ENCODE results near the gene PAX2.

The PAX2 gene

DNA sequence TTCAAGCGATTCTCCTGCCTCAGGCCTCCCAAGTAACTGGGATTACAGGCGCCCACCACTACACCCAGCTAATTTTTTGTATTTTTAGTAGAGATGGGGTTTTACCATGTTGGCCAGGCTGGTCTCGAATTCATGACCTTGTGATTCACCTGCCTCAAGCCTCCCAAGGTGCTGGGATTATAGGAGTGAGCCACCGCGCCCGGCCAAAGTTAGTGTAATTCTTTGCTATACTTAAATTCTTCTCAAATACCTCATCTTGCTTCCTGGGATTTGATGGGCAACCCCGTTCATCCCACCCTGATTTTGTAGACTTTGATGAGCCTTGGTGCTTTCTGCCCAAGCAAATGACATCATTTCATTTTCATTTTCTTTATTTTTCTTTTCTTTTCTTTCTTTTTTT lies 54.5 kb downstream of the PAX2 start:
- no peak for DNase-seq

DNA sequence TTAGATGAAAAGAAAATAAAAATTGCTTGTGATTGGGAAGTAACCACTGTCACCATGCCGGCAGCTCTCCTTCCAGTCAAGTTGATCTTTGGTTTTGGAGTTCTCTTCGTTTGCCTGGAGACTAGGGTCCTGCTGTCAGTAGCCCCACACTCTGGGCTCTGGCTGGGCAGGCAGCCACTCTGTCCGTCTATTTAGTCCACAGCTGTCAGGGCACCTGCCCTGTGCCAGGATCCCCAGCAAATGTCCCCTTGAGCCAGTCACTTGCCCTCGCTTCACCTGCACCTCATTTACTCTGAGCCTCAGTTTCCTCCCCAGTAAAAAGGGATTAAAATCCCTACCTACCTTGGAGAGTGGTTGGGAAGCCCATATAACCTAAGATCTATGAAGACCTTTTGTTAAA lies 55.5 kb downstream of the PAX2 start:
- no peak for DNase-seq

DNA sequence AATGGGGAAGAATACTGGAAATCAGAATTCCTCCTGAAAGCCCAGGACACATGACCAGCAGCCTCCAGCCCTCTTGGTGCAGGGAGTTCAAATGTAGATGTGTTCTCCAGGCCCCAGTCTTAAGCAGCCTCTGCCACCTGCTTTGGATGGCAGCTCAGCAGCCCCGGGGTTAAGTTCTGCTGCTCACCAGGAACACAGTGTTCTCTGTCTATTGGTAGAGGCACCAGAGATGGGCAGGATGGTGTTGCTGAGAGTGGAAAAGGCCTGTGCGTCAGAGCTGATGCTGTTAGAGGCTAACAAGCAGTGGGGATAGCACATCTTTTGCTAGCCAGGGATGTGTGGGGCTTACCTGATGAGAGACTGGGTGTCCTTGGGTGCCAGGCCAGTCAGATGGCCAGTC lies 56.8 kb downstream of the PAX2 start:
- no peak for DNase-seq

DNA sequence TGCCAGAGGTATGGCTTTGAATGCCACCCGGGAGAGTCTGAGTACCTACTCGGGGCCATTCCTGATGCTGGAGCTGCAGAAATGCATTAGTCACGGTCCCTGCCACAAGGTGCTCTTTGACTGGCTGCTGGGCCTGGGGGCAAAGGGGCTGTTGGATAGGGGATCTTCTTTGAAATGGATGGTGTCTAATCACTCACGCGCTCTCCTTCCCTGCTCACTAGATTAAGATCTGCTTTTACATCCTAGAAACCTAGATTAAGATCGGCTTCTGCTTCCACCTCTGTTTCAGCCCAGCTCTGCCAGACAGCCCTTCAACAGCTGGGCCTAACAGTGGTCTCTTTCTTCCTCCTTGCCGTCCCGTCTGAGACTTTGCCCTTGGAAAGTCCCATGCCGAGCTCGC lies 57.2 kb downstream of the PAX2 start:
- no peak for DNase-seq

- no peak for DNase-seq
Measured at GRCh38 chr10:100803492-100803891, 58.1 kb downstream of the PAX2 start.

GRCh38 chr10:100803908-100804307 lies 58.5 kb downstream of the PAX2 start:
- no peak for DNase-seq

DNA sequence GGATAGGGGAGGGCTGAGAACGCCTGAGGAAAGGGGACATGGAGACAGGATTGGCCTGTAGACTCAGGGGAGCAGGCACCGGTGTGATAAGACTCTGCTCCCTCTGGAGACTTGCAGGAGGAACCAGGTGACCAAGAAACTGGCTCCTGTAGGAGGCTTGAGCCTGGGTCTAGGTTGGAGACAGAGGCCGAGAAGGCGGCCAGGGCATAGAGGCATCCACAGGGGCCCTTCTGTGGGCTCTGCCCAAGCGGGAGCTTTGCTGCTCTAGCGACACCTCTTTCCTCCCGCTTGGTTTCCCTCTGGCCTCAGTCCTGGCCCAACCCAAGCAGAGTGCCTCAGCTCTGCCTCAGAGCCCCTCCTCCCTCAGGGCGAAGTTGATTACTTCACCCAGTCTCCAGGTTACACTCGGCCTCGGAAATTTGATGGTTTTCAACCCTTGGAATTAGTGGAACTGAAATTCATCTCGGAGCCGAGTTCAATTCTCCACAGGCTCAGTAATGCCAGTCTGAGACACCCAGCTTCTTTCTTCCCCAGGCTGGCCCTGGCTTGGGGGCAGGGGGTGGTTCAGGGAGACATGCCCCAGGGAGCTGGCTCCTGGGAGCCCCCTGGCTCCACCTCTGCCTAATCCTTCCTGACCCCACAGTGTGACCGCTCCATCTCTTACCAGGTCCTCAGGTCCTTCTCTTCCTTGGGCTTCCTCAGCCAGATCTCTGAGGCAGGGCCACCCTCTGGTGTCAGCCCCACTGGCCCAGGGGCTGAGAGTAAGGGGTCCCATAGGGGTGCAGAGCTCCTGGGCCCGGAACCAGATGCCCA lies 60.4 kb downstream of the PAX2 start:
- no peak for DNase-seq

GRCh38 chr10:100806356-100806645 lies 60.9 kb downstream of the PAX2 start:
- no peak for DNase-seq

DNA sequence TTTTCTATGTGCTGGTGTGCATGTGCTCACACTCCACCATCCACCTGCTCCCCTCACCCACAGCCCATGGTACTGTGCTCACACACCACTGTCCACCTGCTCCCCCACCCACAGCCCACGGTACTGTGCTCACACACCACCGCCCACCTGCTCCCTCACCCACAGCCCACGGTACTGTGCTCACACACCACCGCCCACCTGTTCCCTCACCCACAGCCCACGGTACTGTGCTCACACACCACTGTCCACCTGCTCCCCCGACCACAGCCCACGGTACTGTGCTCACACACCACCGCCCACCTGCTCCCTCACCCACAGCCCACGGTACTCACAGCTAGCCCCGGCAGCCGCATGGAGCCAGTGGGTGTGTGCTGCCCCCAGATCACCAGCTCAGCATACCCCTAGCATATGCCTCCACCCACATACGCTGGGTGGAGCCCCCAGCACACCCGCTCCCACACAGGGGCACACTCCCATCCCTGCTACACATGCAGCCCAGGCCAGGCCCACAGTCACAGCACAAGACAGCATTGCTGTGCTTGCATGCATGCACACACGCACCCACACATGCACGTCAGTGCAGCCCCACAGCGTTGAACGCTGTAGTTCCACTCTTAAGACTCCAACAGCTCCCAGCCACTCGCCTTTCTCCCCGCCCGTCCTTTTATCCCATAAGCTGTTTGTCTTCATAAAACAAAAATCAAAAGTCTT lies 62.0 kb downstream of the PAX2 start:
- no peak for DNase-seq

GRCh38 chr10:100808876-100809275 lies 63.5 kb downstream of the PAX2 start:
- no peak for DNase-seq

GRCh38 chr10:100810091-100810834 lies 64.9 kb downstream of the PAX2 start:
- DNase-seq = no peak

GRCh38 chr10:100810835-100811116 lies 65.4 kb downstream of the PAX2 start:
- no peak for DNase-seq

DNA sequence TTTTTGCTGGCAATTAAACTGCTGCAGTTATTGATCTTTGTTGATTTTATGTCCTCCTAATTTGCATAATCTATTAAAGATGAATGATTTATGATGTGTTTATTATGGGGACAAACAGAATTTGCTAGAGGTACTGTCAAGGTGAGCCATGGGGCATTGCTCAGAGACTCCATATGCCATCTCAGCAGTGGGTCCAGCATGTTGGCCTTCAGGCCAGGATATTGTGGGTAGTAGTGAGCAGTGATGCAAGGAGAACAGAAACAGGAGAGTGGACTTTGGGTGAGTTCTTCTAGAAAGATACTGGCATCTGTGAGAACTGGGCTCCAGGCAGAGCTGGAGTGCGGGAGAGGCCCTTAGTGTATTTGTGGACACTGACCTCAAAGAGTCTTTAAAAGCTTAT lies 65.9 kb downstream of the PAX2 start:
- no peak for DNase-seq

DNA sequence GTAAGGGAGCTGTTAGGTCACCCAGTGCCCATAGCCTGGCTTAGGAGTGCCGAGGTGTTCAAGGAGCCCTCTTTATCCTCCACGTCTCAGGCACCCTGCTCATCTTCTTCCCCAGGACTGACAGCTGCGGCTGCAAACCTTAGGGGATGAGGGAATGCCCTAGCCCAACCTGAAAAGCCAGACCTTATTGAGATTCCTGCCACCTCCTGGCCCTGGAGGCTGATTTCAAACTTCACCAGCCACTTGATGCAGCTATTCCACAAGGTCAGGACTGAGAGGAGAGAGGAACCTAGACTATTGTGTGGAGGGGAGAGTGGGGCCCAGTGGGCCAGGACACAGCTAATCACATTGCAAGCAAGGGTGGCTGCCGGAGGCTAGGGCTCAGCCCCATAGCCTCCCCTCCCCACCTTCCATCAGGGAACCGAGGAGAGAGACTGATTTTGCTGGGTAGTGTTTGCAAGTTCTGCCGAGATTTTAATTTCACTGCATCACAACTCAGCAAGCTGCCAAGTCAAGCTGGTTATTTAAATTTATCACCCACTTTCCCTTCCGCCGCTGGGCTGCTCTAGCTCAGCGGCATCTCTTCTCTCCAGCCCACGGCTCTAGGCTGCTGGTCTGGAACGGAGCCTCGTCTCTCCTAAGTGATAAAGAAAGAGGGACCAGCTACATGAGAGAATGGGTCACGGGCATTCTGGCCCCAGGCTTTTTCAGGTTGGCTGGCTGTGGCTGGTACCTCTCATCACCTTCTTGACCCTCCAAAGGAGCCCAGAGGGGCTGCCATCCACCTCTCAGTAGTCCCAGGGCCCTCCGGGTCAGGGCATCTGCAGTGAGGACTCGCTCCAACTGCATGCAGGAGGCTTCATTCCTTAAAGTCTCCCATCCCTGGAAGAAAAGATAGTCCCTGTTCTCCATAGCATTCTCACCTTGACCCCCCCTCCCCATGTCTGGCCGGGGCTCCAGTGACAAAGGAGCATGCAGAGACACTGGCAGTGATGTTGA lies 66.7 kb downstream of the PAX2 start:
- no peak for DNase-seq

- DNase-seq = no peak
Measured at GRCh38 chr10:100812978-100813377, 67.6 kb downstream of the PAX2 start.

GRCh38 chr10:100814751-100815474 lies 69.5 kb downstream of the PAX2 start:
- DNase-seq = no peak

- no peak for DNase-seq
Measured at GRCh38 chr10:100816671-100817070, 71.3 kb downstream of the PAX2 start.

DNA sequence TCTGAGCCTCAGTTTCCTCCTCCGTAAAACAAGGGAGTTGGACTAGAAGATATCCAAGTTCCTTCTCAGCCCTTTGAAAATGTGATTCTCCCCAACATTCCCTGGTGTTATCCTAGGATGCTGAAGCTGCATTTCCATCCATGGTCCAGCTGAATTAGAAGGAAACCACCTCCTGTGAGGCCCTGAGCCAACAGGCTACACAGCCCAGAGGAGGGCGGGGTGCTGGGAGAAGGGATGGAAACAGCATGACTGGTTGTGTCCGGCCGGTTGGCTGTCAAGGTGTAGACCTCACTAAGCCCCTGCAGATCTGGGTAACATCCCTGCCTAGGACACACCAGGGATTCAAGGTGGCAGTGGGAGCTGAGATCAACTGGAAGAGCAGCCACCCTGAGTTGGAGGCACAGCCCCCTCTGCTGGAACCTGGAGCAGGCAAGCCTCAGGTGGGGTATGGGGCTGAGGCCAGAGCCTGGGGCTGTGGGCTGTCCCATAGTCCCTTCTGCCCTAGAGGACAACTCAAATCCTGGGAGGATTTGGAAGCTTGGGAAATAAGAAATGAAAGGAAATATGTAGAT lies 72.0 kb downstream of the PAX2 start:
- no peak for DNase-seq

GRCh38 chr10:100819424-100819823 lies 74.0 kb downstream of the PAX2 start:
- no peak for DNase-seq

GRCh38 chr10:100823194-100823593 lies 77.8 kb downstream of the PAX2 start:
- no peak for DNase-seq

DNA sequence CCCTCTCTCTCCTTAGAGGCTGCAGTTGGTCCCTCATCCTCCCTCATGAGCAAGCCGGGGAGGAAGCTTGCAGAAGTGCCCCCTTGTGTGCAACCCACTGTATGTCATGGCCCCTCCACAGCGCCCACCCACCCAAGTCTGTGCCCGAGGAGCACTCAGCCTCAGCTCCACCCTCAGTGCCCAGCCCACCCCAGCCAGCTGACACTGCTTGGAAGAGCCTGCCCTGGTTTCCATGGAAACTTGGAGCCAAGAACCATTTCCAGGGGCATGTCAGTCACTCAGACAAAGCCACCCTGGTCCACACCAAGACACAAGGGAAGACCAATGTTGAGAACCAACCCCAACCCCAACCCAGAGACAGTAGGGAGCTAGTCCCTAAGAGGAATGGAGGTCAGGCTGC lies 79.5 kb downstream of the PAX2 start:
- no peak for DNase-seq

GRCh38 chr10:100825325-100825875 lies 80.0 kb downstream of the PAX2 start:
- DNase-seq = no peak
